H9 (cell line): Measurements from ENCODE around the gene ARPC2. TPM values are rescaled to one million over a fixed set of nuclear protein-coding genes. Genes with fewer than 3 reads are reported as not detected.

Source experiments
- DNase-seq: peaks from one replicate; pipeline ENCODE4 v3.0.0-alpha.2; 2017
- H2AFZ ChIP-seq: one replicate; pipeline ENCODE4 v1.6.1; 2013; ENCODE audit warnings: mild to moderate bottlenecking, low read length, control low read depth, moderate library complexity
- H2AK5ac ChIP-seq: 2 replicates; pipeline ENCODE4 v1.6.1; 2013; ENCODE audit warnings: low read length, control low read depth, mixed read lengths; ENCODE audit not compliant: insufficient read length
- H2BK120ac ChIP-seq: one replicate; pipeline ENCODE4 v1.6.1; 2013; ENCODE audit warnings: low read depth, mild to moderate bottlenecking, low read length, control low read depth, inconsistent platforms; ENCODE audit not compliant: poor library complexity, severe bottlenecking
- H2BK12ac ChIP-seq: 2 replicates; pipeline ENCODE4 v1.6.1; 2013; ENCODE audit warnings: low read length, control low read depth, mixed read lengths, low read depth; ENCODE audit not compliant: insufficient read length
- H2BK15ac ChIP-seq: 2 replicates; pipeline ENCODE4 v1.6.1; 2013; ENCODE audit warnings: low read depth, low read length, control low read depth
- H2BK20ac ChIP-seq: one replicate; pipeline ENCODE4 v1.6.1; 2013; ENCODE audit warnings: low read depth, mild to moderate bottlenecking, low read length, control low read depth, inconsistent platforms; ENCODE audit not compliant: poor library complexity, severe bottlenecking
- H2BK5ac ChIP-seq: 2 replicates; pipeline ENCODE4 v1.6.1; 2013; ENCODE audit warnings: low read length, control low read depth, mixed read lengths; ENCODE audit not compliant: insufficient read length
- H3K14ac ChIP-seq: 2 replicates; pipeline ENCODE4 v1.6.1; 2013; ENCODE audit warnings: low read length, control low read depth; ENCODE audit not compliant: insufficient read depth
- H3K18ac ChIP-seq: 2 replicates; pipeline ENCODE4 v1.6.1; 2013; ENCODE audit warnings: low read depth, mild to moderate bottlenecking, mixed read lengths, low read length, control low read depth; ENCODE audit not compliant: insufficient read length
- H3K23ac ChIP-seq: 2 replicates; pipeline ENCODE4 v1.6.1; 2013; ENCODE audit warnings: low read length, control low read depth, mixed read lengths, low read depth; ENCODE audit not compliant: insufficient read length
- H3K23me2 ChIP-seq: 2 replicates; pipeline ENCODE4 v1.6.1; 2013; ENCODE audit warnings: low read depth, mild to moderate bottlenecking, mixed read lengths, low read length, control low read depth; ENCODE audit not compliant: insufficient read length, poor library complexity, severe bottlenecking
- H3K27ac ChIP-seq: 2 replicates; pipeline ENCODE4 v1.5.1; 2013; ENCODE audit warnings: low read length, control low read depth, mixed read lengths, low read depth; ENCODE audit not compliant: insufficient read length
- H3K27me3 ChIP-seq: 2 replicates; pipeline ENCODE4 v1.6.1; 2013; ENCODE audit warnings: low read length, control low read depth, inconsistent platforms; ENCODE audit not compliant: insufficient read depth
- H3K4ac ChIP-seq: 2 replicates; pipeline ENCODE4 v1.6.1; 2013; ENCODE audit warnings: low read depth, mild to moderate bottlenecking, control low read depth, inconsistent platforms, low read length, moderate library complexity
- H3K4me1 ChIP-seq: 2 replicates; pipeline ENCODE4 v1.6.1; 2013; ENCODE audit warnings: low read length, control low read depth, inconsistent platforms; ENCODE audit not compliant: insufficient read depth
- H3K4me2 ChIP-seq: 2 replicates; pipeline ENCODE4 v1.6.1; 2013; ENCODE audit warnings: low read length, control low read depth, mixed read lengths; ENCODE audit not compliant: insufficient read length, insufficient read depth
- H3K56ac ChIP-seq: 2 replicates; pipeline ENCODE4 v1.6.1; 2013; ENCODE audit warnings: low read depth, mild to moderate bottlenecking, mixed read lengths, low read length, control low read depth; ENCODE audit not compliant: insufficient read length
- H3K79me1 ChIP-seq: 2 replicates; pipeline ENCODE4 v1.6.1; 2013; ENCODE audit warnings: low read depth, mild to moderate bottlenecking, moderate library complexity, low read length, control low read depth, inconsistent platforms; ENCODE audit not compliant: insufficient read depth, poor library complexity, severe bottlenecking
- H3K79me2 ChIP-seq: 2 replicates; pipeline ENCODE4 v1.6.1; 2013; ENCODE audit warnings: low read length, control low read depth, inconsistent platforms; ENCODE audit not compliant: insufficient read depth
- H3K9ac ChIP-seq: 2 replicates; pipeline ENCODE4 v1.6.1; 2013; ENCODE audit warnings: low read length, control low read depth, mixed read lengths; ENCODE audit not compliant: insufficient read length; ENCODE audit errors: extremely low read depth
- H3K9me3 ChIP-seq: one replicate; pipeline ENCODE4 v1.6.1; 2013; ENCODE audit warnings: low read depth, low read length, inconsistent platforms; ENCODE audit not compliant: control insufficient read depth
- H3T11ph ChIP-seq: one replicate; pipeline ENCODE4 v1.6.1; 2013; ENCODE audit warnings: mild to moderate bottlenecking, low read length, control low read depth, inconsistent platforms
- H4K20me1 ChIP-seq: one replicate; pipeline ENCODE4 v1.6.1; 2013; ENCODE audit not compliant: control insufficient read depth, insufficient read length, insufficient read depth
- H4K5ac ChIP-seq: 2 replicates; pipeline ENCODE4 v1.6.1; 2013; ENCODE audit warnings: low read depth, mild to moderate bottlenecking, mixed read lengths, low read length, control low read depth; ENCODE audit not compliant: insufficient read length
- H4K8ac ChIP-seq: replicated peaks from 2 replicates; pipeline ENCODE4 v1.6.1; 2013; ENCODE audit warnings: low read length, control low read depth, mixed read lengths, low read depth; ENCODE audit not compliant: insufficient read length
- H4K91ac ChIP-seq: 2 replicates; pipeline ENCODE4 v1.6.1; 2013; ENCODE audit warnings: low read depth, mild to moderate bottlenecking, moderate library complexity, mixed read lengths, low read length, control low read depth; ENCODE audit not compliant: insufficient read length
- H3K27ac Mint-ChIP-seq, 3 experiments: 2 replicates in 2 of 3; 3 replicates in 1 of 3; pipeline ENCODE4 v1.8.0; 2020 to 2021; ENCODE audit warnings: mixed read lengths in 3 of 3, mild to moderate bottlenecking in 1 of 3, moderate library complexity in 1 of 3
- H3K27me3 Mint-ChIP-seq: 2 replicates; pipeline ENCODE4 v1.8.0; 2021; ENCODE audit warnings: low read depth, mild to moderate bottlenecking, moderate library complexity, mixed read lengths
- H3K36me3 Mint-ChIP-seq, 3 experiments: 2 replicates in 2 of 3; 3 replicates in 1 of 3; pipeline ENCODE4 v1.8.0; 2020 to 2021; ENCODE audit warnings: low read depth in 3 of 3, mixed read lengths in 3 of 3; ENCODE audit not compliant: insufficient read depth in 1 of 3
- H3K4me1 Mint-ChIP-seq, 2 experiments: 2 replicates each; pipeline ENCODE4 v1.8.0; 2020; ENCODE audit warnings: mixed read lengths in 2 of 2
- H3K4me3 Mint-ChIP-seq, 2 experiments: 2 replicates in 1 of 2; 3 replicates in 1 of 2; pipeline ENCODE4 v1.8.0; 2020 to 2021; ENCODE audit warnings: mild to moderate bottlenecking in 2 of 2, mixed read lengths in 2 of 2, moderate library complexity in 1 of 2
- H3K9me3 Mint-ChIP-seq, 2 experiments: 2 replicates in 1 of 2; 3 replicates in 1 of 2; pipeline ENCODE4 v1.8.0; 2020; ENCODE audit warnings: mild to moderate bottlenecking in 2 of 2, mixed read lengths in 2 of 2, moderate library complexity in 1 of 2
- WGBS: extraction: QIAGEN DNeasy Blood & Tissue Kit; methylation state at CpG from one replicate; pipeline ENCODE4 v1.1.7; 2013; ENCODE audit warnings: missing lambda C conversion rate, low lambda C conversion rate, mixed read lengths; ENCODE audit not compliant: insufficient read length; ENCODE audit errors: extremely low coverage; 5-methylcytosine and 5-hydroxymethylcytosine counted together
- total RNA-seq: library from RNA; stranded (reverse); gene quantifications from 2 replicates; pipeline ENCODE4 v1.2.1, GENCODE V29; 2021
- TF ChIP-seq, protein P1 (sequence below): fragments of 200-600 bp; sonication (generic); conservative IDR thresholded peaks from 3 replicates; pipeline ENCODE4 v1.8.0; 2021; ENCODE audit warnings: antibody characterized with exemption, mild to moderate bottlenecking

ARPC2 gene
- total RNA-seq, 1 experiment from 2014 or later = 197 TPM

DNA sequence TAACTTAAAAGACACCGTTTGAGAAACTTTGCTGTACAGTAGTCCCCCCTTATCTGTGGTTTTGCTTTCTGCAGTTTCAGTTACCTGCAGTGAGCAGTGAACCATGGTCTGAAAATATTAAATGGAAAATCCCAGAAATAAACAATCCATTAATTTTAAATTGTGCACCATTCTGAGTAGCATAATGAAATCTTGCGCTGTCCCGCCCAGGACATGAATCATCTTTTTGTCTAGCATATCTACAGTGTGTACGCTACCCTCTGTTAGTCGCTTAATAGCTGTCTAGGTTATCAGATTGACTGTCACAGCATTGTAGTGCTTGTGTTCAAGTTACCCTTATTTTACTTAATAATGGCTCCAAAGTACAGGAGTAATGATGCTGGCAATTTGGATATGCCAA, 6.1 kb downstream of the ARPC2 start:
- H2AFZ ChIP-seq = no peak overlapping the region
- no peak overlapping the region for H2BK120ac ChIP-seq
- H2BK20ac ChIP-seq = no peak overlapping the region
- H3K9me3 ChIP-seq = no peaks in the 10 kb centered on the region
- no peak overlapping the region for H3K27ac Mint-ChIP-seq
- H3K27ac ChIP-seq = no peak overlapping the region
- H3K23ac ChIP-seq = no peak overlapping the region
- H3K4ac ChIP-seq = no peak overlapping the region
- H4K20me1 ChIP-seq = no peaks in the 10 kb centered on the region
- no peak overlapping the region for H4K91ac ChIP-seq
- no peak for DNase-seq
- no peak overlapping the region for H4K8ac ChIP-seq
- H3K14ac ChIP-seq = no peak overlapping the region
- H3K36me3 Mint-ChIP-seq = peaks cover 5 to 52% (median 51%) of the 10 kb centered on the region in 3 experiments; a peak in 5 of 7 replicates
- no peaks in the 10 kb centered on the region for H3K27me3 Mint-ChIP-seq
- H2AK5ac ChIP-seq = no peak overlapping the region
- no peak overlapping the region for H3K56ac ChIP-seq
- H3K9me3 Mint-ChIP-seq = no peaks in the 10 kb centered on the region
- H2BK15ac ChIP-seq = no peak overlapping the region
- WGBS = no CpG with 5 or more reads among the region's 5 CpGs
- no peak overlapping the region for H3K18ac ChIP-seq
- no peaks in the 10 kb centered on the region for H3K27me3 ChIP-seq
- peaks cover 17% of the 10 kb centered on the region for H3K79me1 ChIP-seq
- TF ChIP-seq, protein P1, sequence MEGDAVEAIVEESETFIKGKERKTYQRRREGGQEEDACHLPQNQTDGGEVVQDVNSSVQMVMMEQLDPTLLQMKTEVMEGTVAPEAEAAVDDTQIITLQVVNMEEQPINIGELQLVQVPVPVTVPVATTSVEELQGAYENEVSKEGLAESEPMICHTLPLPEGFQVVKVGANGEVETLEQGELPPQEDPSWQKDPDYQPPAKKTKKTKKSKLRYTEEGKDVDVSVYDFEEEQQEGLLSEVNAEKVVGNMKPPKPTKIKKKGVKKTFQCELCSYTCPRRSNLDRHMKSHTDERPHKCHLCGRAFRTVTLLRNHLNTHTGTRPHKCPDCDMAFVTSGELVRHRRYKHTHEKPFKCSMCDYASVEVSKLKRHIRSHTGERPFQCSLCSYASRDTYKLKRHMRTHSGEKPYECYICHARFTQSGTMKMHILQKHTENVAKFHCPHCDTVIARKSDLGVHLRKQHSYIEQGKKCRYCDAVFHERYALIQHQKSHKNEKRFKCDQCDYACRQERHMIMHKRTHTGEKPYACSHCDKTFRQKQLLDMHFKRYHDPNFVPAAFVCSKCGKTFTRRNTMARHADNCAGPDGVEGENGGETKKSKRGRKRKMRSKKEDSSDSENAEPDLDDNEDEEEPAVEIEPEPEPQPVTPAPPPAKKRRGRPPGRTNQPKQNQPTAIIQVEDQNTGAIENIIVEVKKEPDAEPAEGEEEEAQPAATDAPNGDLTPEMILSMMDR = no peak
- peaks cover 4% of the 10 kb centered on the region for H3K23me2 ChIP-seq
- H4K5ac ChIP-seq = no peak overlapping the region
- 0 out of 2 replicates have a peak, but pooled peaks cover 3% of the 10 kb centered on the region for H3K4me1 ChIP-seq
- H2BK5ac ChIP-seq = no peak overlapping the region
- no peak overlapping the region for H3T11ph ChIP-seq
- H3K4me3 Mint-ChIP-seq = no peak overlapping the region
- H3K4me2 ChIP-seq = no peak overlapping the region
- no peak overlapping the region for H3K9ac ChIP-seq
- H2BK12ac ChIP-seq = no peak overlapping the region
- peaks cover 21 to 23% of the 10 kb centered on the region in 2 experiments for H3K4me1 Mint-ChIP-seq
- peaks cover 44% of the 10 kb centered on the region for H3K79me2 ChIP-seq
